Midbrain (tissue), 1 donor: ENCODE results near the gene SMIM3.

Source experiments
- DNase-seq: peaks from one replicate; lab custom pipeline; 2025; lab: John Stamatoyannopoulos, UW

SMIM3 gene

DNA sequence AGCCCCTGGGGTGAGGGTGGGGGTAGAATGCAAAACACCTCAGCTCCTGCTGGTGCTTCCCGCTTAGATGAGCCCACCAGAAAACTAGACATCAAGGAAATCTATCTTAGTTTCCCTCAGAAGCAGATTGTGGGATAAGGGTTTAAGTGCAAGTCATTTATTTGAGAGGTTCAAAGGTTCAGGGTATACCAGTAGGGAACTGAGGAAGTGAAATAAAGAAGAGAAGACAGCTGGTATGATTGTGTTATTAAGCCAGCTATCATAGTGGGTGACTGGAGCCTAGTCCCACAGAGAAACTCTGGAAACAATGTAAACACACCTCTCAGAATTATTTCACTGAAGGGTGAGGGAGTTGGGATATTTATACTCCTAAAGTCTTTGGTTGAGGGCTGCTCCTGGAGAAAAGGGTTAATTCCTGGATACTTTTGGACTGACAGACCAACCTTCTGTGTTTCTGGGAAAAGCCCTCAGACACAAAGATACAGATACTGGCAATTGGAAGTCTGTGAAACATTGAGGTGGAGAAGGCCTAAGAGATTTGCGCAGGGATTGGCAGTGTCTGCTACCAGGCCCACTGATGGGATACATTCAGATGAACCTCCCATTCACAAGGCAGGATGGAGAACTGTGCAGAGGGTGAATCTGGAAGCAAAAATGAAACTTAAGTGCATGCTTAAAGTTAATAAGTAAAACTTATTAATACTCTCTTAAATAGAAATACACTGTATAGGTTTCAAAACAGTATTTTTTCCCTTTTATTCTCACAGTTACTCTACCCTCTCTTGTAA, 13.4 kb upstream of the SMIM3 start:
- no peak for DNase-seq

DNA sequence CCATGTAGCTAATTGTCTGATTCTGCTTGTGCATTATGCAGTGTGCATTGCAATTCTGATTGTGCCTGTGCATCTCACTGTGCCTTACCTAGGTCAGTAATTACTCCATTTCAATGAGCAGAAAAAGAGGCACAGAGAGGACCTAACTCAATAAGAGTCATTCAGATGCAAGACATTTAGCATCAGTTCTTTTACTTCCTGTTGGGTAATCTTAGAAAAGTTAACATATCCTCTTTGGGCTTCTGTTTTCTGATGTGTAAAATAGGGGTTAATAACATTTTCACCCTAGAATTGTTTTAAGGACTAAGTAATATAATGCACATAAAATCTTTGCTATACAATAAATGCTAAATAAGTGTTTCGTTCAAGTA, 12.8 kb upstream of the SMIM3 start:
- no peak for DNase-seq

DNA sequence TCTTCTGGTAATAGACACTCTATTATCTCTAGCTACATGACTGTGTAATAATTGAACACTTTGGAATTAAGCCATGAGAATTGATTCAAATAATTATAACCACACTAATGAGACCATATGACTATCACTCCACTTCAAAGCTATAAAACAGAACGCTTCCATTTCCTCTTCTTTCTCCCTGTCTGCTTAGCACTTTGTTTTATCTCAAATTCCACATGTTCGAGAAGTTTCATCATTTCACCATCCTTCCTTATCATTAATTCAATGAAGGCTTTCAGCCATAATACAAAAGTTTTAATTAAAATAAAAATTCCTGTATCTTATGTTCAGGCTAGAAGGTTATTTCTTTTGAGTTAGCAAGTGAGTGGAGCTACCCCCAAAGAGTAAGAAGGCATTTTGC, 12.3 kb upstream of the SMIM3 start:
- no peak for DNase-seq

DNA sequence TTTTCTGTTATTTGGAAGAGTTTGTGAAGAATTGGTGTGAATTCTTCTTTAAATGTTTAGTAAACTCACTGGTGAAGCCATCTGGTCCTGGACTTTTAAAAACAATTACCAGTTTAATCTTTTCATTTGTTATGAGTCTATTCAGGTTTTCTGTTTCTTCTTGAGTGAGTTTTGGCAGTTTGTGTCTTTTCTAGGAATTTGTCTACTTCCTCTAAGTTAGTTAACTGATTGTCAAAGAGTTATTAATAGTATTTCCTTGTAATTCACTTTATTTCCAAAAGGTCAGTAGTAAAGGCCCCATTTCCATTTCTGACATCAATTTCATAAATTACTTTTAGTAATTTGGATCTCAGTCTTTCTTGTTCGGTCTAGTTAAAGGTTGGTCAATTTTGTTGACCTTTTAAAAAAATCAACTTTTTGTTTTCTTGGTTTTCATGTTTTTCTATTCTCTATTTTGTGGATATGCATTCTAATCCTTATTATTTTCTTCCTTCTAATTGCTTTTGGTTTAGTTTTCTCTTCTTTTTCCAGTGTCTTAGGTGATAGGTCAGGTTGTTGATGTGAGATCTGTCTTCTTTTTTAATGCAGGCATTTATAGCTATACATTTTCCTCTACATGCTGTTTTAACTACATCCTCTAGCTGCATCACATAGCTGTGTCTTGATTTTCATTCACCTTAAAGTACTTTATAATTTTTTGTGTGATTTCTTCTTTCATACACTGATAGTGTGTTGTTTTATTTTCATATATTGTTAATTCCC, 7.3 kb upstream of the SMIM3 start:
- DNase-seq, result no peak

- no peak for DNase-seq
Measured at GRCh38 chr5:150774145-150774544, 4.4 kb upstream of the SMIM3 start.

- no peak for DNase-seq
Measured at GRCh38 chr5:150777685-150778084, 872 bp upstream of the SMIM3 start.

- DNase-seq, result no peak
Measured at GRCh38 chr5:150778088-150778516, 455 bp upstream of the SMIM3 start.

- no peak for DNase-seq
Measured at GRCh38 chr5:150779397-150780186, 1.0 kb downstream of the SMIM3 start.

DNA sequence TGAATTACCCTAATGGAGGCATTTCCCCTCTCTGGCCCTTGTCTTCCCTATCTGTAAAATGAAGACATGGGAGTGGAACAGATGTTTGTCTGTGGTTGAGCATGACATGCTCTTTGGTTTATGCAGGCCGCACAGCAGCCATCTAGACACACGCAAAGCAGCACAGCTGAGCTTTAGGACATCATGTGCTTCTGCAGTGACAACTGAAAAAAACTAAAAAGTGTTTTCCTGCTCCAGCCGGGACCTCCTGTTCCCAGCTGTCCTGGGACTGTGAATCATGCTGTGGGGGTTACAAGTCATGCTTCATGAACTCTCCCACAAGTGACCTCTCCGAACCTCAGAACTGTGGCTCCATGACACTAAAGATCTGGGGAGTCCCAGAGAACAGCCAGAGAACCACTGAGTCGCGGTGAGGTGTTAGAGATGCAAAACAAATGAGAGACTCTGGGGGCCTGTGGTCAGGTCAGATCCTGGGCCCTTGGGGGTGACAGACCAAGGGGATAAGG, 1.7 kb downstream of the SMIM3 start:
- DNase-seq, result no peak

- DNase-seq, result no peak
Measured at GRCh38 chr5:150780816-150781221, 2.3 kb downstream of the SMIM3 start.

DNA sequence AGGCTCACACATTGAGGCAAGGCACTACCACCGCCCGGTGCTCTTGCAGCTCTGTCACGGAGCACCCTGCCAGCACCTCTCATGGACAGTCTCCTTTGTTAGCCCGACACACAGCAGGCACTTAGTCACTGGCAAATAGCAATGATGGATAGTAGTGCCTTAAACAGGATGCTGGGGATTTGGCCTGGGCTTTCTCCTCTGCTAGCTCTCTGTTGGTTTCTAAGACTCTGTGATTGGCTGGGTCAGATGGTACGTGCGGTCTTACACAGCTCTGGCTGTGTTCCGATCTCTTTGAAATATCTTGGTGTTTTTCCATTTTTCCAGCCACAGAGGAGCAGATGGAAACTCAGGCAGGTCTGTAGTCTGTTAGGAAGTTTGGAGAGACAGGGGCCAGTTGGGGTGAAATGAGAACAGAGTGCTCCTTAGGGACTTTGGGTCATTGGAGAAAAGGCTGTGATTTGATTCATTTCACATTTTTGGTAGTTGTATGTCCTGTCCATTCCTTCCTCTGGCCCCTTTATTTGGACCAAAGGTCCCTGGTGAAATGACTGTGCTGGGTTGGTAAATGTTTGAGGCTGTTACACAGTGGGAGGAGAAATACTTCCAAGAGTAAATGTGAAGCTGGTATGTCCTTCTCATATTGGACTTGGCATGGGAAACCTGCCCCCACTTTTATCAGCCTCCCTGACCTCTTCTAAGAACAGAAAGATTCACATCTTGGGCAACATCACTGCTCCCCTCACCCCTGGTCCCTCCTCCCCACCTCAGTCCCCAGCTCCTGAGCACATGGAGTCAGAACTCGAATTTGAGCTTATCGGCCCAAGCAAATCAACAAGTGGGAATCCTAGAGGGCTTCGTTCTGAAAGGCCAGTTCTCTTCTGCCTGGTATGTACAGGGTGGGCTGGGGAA, 3.4 kb downstream of the SMIM3 start:
- no peak for DNase-seq

GRCh38 chr5:150782850-150783249, 4.3 kb downstream of the SMIM3 start:
- no peak for DNase-seq

- peak; percentile 42 for DNase-seq
Measured at GRCh38 chr5:150783422-150783928, 4.9 kb downstream of the SMIM3 start.

DNA sequence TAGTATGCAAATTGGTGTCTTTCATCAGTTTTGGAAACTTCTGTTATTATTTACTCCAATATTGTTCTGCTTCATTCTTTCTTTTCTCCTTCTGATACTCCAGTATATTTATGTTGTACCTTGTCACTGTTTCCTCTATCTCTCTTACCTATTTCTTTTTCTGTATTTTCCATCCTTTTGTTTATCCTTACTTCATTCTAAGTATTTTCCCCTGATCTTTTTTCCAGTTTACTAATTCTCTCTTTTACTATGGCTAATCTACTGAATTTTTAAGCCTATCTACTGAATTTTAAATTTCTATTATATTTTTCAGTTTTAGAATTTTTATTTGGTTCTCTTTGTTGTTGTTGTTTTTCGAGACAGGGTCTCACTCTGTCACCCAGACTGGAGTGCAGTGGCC, 7.4 kb downstream of the SMIM3 start:
- no peak for DNase-seq

- no peak for DNase-seq
Measured at GRCh38 chr5:150786876-150787275, 8.3 kb downstream of the SMIM3 start.

GRCh38 chr5:150787656-150788055, 9.1 kb downstream of the SMIM3 start:
- no peak for DNase-seq

DNA sequence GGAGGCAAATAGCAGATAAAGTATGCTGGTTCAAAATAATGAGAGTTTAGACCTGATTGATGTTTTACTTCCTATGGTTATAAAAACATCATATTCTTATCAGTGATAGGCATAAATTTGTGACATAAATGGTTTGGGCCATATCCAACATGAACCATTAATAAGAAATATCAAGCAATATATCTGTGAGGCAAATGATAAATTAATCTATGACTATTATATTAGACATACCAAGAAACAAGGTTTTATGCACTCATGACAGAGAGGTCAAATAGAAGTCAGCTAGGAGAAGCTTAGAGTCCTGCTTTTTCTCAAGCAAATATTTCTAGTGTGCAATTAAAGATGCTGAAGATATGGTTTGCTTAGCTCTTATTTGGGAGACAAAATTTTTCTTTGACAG, 10.4 kb downstream of the SMIM3 start:
- no peak for DNase-seq

- no peak for DNase-seq
Measured at GRCh38 chr5:150789450-150789849, 10.9 kb downstream of the SMIM3 start.

GRCh38 chr5:150789943-150790611, 11.5 kb downstream of the SMIM3 start:
- no peak for DNase-seq

DNA sequence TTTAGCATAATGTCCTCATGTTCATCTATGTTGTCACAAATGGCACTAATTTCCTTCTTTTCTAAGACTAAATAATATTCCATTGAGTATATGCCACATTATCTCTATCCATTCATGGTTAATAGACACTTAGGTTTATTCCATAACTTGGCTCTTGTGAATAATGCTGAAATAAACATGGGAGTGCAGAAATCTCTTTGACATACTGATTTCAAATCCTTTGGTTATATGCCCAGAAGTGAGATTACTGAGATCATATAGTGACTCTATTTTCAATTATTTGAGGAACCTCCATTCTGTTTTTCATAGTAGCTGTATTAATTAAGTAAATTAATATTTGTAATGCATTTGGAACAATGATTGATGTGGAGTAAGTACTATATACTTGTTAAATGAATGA, 13.0 kb downstream of the SMIM3 start:
- DNase-seq, result no peak
